ENCODE results near the gene F13B. TPM values are rescaled to one million over a fixed set of nuclear protein-coding genes. Genes with fewer than 3 reads are reported as not detected.

Gene F13B
- total RNA-seq, 1 experiment from 2014 or later: not detected

DNA sequence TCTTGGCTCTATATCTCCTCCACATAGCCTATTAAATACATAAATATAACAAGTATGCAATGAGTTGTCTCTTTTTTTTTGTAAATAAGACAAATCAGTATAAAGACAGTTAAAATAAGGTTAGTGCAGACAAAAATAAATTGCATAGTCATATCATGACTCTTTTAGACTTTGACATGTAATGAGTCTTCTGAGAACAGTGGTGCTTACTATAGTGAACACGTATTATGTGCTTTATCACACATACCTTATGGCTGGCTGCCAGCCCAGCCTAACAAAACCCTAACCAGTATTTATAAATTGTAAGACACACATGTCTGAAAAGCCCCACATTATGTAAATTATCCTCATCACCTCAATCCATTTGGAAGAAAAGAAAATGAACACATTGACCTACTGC is 29.1 kb upstream of the F13B start:
- Histone ChIP-seq H3K4me1 (ENCODE audit: low read length) (no peaks in the 10 kb centered on the region), H4K20me1 (ENCODE audit: insufficient read depth, low read depth, low read length) (no peaks in the 10 kb centered on the region), H3K4me2 (ENCODE audit: low read depth, low read length, poor library complexity, severe bottlenecking) (no peak overlapping the region), H3K9me3 (ENCODE audit: low read length) (no peaks in the 10 kb centered on the region), H3K4me3 (ENCODE audit: low read length) (no peak overlapping the region), H3K27me3 (ENCODE audit: low read length) (no peaks in the 10 kb centered on the region), H3K9me2 (replicated peaks; ENCODE audit: insufficient read depth, low read length) (no peaks in the 10 kb centered on the region), H3K79me2 (ENCODE audit: low read length) (0 out of 2 replicates have a peak, but pooled peaks cover 3% of the 10 kb centered on the region), H3K27ac (ENCODE audit: low read length) (no peak overlapping the region), H3K36me3 (ENCODE audit: insufficient read depth, low read length) (peaks cover 36% of the 10 kb centered on the region; the same call in 1 of the 2 replicates), H3K9ac (ENCODE audit: low read length) (no peak overlapping the region), H2AFZ (ENCODE audit: low read length) (no peak overlapping the region)
- DNase-seq: no peak

GRCh38 chr1:197093226-197093885 is 26.3 kb upstream of the F13B start:
- Histone ChIP-seq H3K9me2 (replicated peaks; ENCODE audit: insufficient read depth, low read length) (no peaks in the 10 kb centered on the region), H3K27ac (ENCODE audit: low read length) (no peak overlapping the region), H4K20me1 (ENCODE audit: insufficient read depth, low read depth, low read length) (no peaks in the 10 kb centered on the region), H3K9me3 (ENCODE audit: low read length) (no peaks in the 10 kb centered on the region), H3K4me1 (ENCODE audit: low read length) (no peaks in the 10 kb centered on the region), H3K9ac (ENCODE audit: low read length) (no peak overlapping the region), H3K4me3 (ENCODE audit: low read length) (no peak overlapping the region), H3K27me3 (ENCODE audit: low read length) (no peaks in the 10 kb centered on the region), H3K79me2 (ENCODE audit: low read length) (0 out of 2 replicates have a peak, but pooled peaks cover 3% of the 10 kb centered on the region), H3K36me3 (ENCODE audit: insufficient read depth, low read length) (peaks cover 52% of the 10 kb centered on the region), H2AFZ (ENCODE audit: low read length) (no peak overlapping the region), H3K4me2 (ENCODE audit: low read depth, low read length, poor library complexity, severe bottlenecking) (no peak overlapping the region)
- no peak for DNase-seq

- H3K27ac ChIP-seq (ENCODE audit: low read length): no peak overlapping the region
- 0 out of 2 replicates have a peak, but pooled peaks cover 3% of the 10 kb centered on the region for H3K79me2 ChIP-seq (ENCODE audit: low read length)
- H3K9me2 ChIP-seq (replicated peaks; ENCODE audit: insufficient read depth, low read length): no peaks in the 10 kb centered on the region
- no peaks in the 10 kb centered on the region for H4K20me1 ChIP-seq (ENCODE audit: insufficient read depth, low read depth, low read length)
- H3K27me3 ChIP-seq (ENCODE audit: low read length): no peaks in the 10 kb centered on the region
- no peak overlapping the region for H2AFZ ChIP-seq (ENCODE audit: low read length)
- peaks cover 60% of the 10 kb centered on the region for H3K36me3 ChIP-seq (ENCODE audit: insufficient read depth, low read length)
- no peaks in the 10 kb centered on the region for H3K9me3 ChIP-seq (ENCODE audit: low read length)
- no peak overlapping the region for H3K9ac ChIP-seq (ENCODE audit: low read length)
- H3K4me3 ChIP-seq (ENCODE audit: low read length): no peak overlapping the region
- peak; percentile 2 for DNase-seq
- no peak overlapping the region for H3K4me2 ChIP-seq (ENCODE audit: low read depth, low read length, poor library complexity, severe bottlenecking)
- no peaks in the 10 kb centered on the region for H3K4me1 ChIP-seq (ENCODE audit: low read length)
Measured at GRCh38 chr1:197092491-197093023, 25.5 kb upstream of the F13B start.

DNA sequence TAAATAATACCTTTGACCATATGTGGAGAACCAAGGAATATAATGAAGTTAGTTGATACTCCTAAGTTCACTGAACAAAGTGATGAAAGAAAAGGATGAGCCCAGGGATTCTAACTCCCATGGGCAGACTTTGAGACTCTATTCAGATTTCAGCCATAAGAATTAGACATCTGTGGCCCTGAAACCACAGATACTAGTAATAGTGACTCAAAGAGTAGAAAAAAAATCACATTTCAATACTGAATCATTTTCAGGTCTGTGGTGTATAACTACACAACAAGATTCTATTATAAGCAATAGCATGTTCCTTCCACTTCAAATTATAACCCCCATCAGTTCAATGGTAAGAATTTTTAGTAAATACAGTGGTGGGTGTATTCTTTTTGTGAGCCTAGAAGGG is 16.4 kb upstream of the F13B start:
- H3K9me3 ChIP-seq (ENCODE audit: low read length): no peaks in the 10 kb centered on the region
- no peak for DNase-seq
- H3K4me1 ChIP-seq (ENCODE audit: low read length): no peaks in the 10 kb centered on the region
- H3K9ac ChIP-seq (ENCODE audit: low read length): no peak overlapping the region
- H3K9me2 ChIP-seq (replicated peaks; ENCODE audit: insufficient read depth, low read length): no peaks in the 10 kb centered on the region
- H3K79me2 ChIP-seq (ENCODE audit: low read length): no peaks in the 10 kb centered on the region
- H4K20me1 ChIP-seq (ENCODE audit: insufficient read depth, low read depth, low read length): no peaks in the 10 kb centered on the region
- H3K27me3 ChIP-seq (ENCODE audit: low read length): no peaks in the 10 kb centered on the region
- H3K27ac ChIP-seq (ENCODE audit: low read length): no peak overlapping the region
- H3K4me2 ChIP-seq (ENCODE audit: low read depth, low read length, poor library complexity, severe bottlenecking): no peak overlapping the region
- peaks cover 58% of the 10 kb centered on the region for H3K36me3 ChIP-seq (ENCODE audit: insufficient read depth, low read length)
- H2AFZ ChIP-seq (ENCODE audit: low read length): no peak overlapping the region
- H3K4me3 ChIP-seq (ENCODE audit: low read length): no peak overlapping the region

- no peak overlapping the region for H2AFZ ChIP-seq (ENCODE audit: low read length)
Measured at GRCh38 chr1:197081117-197081753, 14.2 kb upstream of the F13B start.

DNA sequence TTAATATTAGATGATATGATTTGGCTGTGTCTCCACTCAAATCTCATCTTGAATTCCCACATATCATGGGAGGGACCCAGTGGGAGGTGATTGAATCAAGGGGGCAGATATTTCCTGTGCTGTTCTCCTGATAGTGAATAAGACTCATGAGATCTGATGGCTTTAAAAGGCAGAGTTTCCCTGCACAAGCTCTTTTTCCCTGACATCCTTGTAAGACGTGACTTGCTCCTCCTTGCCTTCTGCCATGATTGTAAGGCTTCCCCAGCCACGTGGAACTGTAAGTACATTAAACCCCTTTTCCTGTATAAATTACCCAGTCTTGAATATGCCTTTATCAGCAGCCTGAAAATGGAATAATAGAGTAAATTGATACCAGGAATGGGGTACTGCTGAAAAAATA is 13.3 kb upstream of the F13B start:
- Histone ChIP-seq H3K79me2 (ENCODE audit: low read length) (no peaks in the 10 kb centered on the region), H3K9me3 (ENCODE audit: low read length) (no peaks in the 10 kb centered on the region), H3K27me3 (ENCODE audit: low read length) (no peaks in the 10 kb centered on the region), H4K20me1 (ENCODE audit: insufficient read depth, low read depth, low read length) (no peaks in the 10 kb centered on the region), H3K36me3 (ENCODE audit: insufficient read depth, low read length) (peaks cover 31% of the 10 kb centered on the region), H2AFZ (ENCODE audit: low read length) (no peak overlapping the region), H3K27ac (ENCODE audit: low read length) (no peak overlapping the region), H3K9ac (ENCODE audit: low read length) (no peak overlapping the region), H3K4me3 (ENCODE audit: low read length) (no peak overlapping the region), H3K4me2 (ENCODE audit: low read depth, low read length, poor library complexity, severe bottlenecking) (no peak overlapping the region), H3K9me2 (replicated peaks; ENCODE audit: insufficient read depth, low read length) (no peaks in the 10 kb centered on the region), H3K4me1 (ENCODE audit: low read length) (no peaks in the 10 kb centered on the region)
- DNase-seq: no peak

More at GRCh38 chr1:197081117-197081753, 14.2 kb upstream of the F13B start:
- Histone ChIP-seq H3K36me3 (ENCODE audit: insufficient read depth, low read length) (peaks cover 40% of the 10 kb centered on the region), H3K9me2 (replicated peaks; ENCODE audit: insufficient read depth, low read length) (no peaks in the 10 kb centered on the region), H3K9me3 (ENCODE audit: low read length) (no peaks in the 10 kb centered on the region), H4K20me1 (ENCODE audit: insufficient read depth, low read depth, low read length) (no peaks in the 10 kb centered on the region), H3K27me3 (ENCODE audit: low read length) (no peaks in the 10 kb centered on the region), H3K4me1 (ENCODE audit: low read length) (no peaks in the 10 kb centered on the region), H3K79me2 (ENCODE audit: low read length) (no peaks in the 10 kb centered on the region), H3K9ac (ENCODE audit: low read length) (no peak overlapping the region), H3K4me2 (ENCODE audit: low read depth, low read length, poor library complexity, severe bottlenecking) (no peak overlapping the region), H3K27ac (ENCODE audit: low read length) (no peak overlapping the region), H3K4me3 (ENCODE audit: low read length) (no peak overlapping the region)
- peak; percentile 37 for DNase-seq

DNA sequence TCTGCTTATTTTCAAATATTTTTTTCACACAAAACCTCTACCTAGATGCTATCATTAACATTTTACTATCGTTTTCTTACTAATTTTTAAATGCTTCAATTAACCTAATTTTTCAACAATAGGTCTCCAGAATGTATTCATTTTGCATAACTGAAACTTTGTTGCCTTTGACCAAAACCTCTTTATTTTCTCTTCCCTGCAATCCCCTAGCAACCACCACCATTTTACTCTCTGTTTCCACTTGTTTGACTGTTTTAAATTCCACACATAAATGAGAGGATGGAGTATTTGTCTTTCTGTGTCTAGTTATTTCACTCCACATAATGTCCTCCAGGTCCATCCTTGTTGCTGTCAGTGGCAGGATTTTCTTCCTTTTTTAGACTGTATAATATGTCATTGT is 9.5 kb upstream of the F13B start:
- DNase-seq: no peak
- Histone ChIP-seq H3K9me2 (replicated peaks; ENCODE audit: insufficient read depth, low read length) (no peaks in the 10 kb centered on the region), H3K9me3 (ENCODE audit: low read length) (no peaks in the 10 kb centered on the region), H3K36me3 (ENCODE audit: insufficient read depth, low read length) (no peaks in the 10 kb centered on the region), H3K79me2 (ENCODE audit: low read length) (no peaks in the 10 kb centered on the region), H2AFZ (ENCODE audit: low read length) (no peak overlapping the region), H4K20me1 (ENCODE audit: insufficient read depth, low read depth, low read length) (no peaks in the 10 kb centered on the region), H3K9ac (ENCODE audit: low read length) (no peak overlapping the region), H3K27ac (ENCODE audit: low read length) (no peak overlapping the region), H3K4me2 (ENCODE audit: low read depth, low read length, poor library complexity, severe bottlenecking) (no peak overlapping the region), H3K27me3 (ENCODE audit: low read length) (no peaks in the 10 kb centered on the region), H3K4me1 (ENCODE audit: low read length) (no peaks in the 10 kb centered on the region), H3K4me3 (ENCODE audit: low read length) (no peak overlapping the region)

DNA sequence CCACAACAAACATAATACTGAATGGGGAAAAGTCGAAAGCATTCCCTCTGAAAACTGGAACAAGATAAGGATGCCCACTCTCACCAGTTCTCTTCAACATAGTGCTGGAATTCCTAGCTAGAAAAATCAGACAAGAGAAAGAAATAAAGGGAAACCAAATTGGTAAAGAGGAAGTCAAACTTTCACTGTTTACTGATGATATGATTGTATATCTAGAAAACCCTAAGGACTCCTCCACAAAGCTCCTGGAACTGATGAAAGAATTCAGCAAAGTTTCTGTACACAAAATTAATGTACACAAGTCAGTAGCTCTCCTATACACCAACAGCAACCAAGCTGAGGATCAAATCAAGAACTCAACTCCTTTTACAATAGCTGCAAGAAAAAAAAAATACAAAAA is 6.9 kb upstream of the F13B start:
- H3K9me3 ChIP-seq (ENCODE audit: low read length): no peaks in the 10 kb centered on the region

More for the DNA sequence above, 6.9 kb upstream of the F13B start:
- Histone ChIP-seq H3K36me3 (ENCODE audit: insufficient read depth, low read length) (no peaks in the 10 kb centered on the region), H3K4me1 (ENCODE audit: low read length) (no peaks in the 10 kb centered on the region), H3K27me3 (ENCODE audit: low read length) (no peaks in the 10 kb centered on the region), H2AFZ (ENCODE audit: low read length) (no peak overlapping the region), H4K20me1 (ENCODE audit: insufficient read depth, low read depth, low read length) (no peaks in the 10 kb centered on the region), H3K79me2 (ENCODE audit: low read length) (no peaks in the 10 kb centered on the region), H3K4me3 (ENCODE audit: low read length) (no peak overlapping the region), H3K4me2 (ENCODE audit: low read depth, low read length, poor library complexity, severe bottlenecking) (no peak overlapping the region), H3K9me2 (replicated peaks; ENCODE audit: insufficient read depth, low read length) (no peaks in the 10 kb centered on the region), H3K27ac (ENCODE audit: low read length) (no peak overlapping the region), H3K9ac (ENCODE audit: low read length) (no peak overlapping the region)
- no peak for DNase-seq

All from Karpas-422 (cell line).